Islet precursor cell (in vitro differentiated cells): Measurements from ENCODE around the gene ICE1.
"Not testable (repeated sequence)": the region's sequence is repeated elsewhere in the genome, so short reads cannot be mapped to it uniquely, and the experiment has no call there.

Source experiments
- DNase-seq: peaks from one replicate; pipeline ENCODE4 v3.0.0-alpha.2; 2018

ICE1 gene

DNA sequence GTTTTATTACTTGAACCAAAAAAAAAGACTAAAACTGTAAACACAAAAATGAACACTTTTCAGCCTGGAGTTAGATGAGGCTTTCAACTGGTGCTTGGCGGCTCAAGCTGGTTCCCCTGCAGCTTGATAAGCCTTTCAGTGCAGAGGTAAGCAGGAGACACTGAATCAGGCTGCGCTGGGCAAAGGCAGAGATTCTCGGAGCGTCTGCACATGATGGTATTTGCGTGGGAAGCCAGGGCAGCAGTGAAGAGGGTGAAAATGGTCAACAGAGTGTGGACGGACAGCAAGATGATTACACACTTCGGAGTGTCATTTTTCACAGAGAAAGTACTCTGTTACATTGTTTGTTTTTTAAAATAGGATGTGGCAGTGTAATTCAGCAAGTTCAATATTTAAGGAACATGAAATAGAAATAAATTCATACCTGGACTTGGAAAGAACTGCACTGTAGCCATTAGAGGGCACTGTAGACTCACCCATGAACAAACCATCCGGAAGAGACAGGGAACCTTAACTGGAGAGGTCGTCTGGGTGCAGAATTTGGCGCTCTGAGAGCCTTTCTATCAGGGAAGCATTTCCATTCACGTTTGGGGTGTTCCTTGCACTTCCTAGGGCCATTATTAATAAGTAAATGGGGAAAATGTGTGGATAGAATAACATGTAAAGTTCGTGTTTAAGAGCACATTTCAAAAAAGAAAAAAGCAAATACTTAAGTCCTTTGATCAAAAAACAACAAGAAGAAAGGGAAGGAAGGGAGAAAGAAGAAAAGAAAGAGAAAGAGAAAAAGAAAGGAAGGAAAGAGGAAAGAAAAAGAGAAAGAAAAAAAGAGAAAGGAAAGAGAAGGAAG, 69.8 kb downstream of the ICE1 start:
- DNase-seq: no peak

DNA sequence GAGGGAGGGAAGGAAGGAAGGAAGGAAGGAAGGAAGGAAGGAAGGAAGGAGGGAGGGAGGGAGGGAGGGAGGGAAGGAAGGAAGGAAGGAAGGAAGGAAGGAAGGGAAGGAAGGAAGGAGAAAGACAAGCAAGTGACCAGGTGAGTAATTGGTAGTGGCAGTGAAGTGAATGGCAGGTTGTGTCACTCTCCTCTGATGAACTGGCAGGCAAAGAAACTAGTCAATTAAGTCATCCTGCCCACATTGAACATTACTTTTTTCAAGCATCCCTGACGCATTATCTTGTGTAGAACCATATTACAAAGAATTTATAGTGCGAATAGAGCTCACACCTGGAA, 70.4 kb downstream of the ICE1 start:
- not testable (repeated sequence) for DNase-seq

DNA sequence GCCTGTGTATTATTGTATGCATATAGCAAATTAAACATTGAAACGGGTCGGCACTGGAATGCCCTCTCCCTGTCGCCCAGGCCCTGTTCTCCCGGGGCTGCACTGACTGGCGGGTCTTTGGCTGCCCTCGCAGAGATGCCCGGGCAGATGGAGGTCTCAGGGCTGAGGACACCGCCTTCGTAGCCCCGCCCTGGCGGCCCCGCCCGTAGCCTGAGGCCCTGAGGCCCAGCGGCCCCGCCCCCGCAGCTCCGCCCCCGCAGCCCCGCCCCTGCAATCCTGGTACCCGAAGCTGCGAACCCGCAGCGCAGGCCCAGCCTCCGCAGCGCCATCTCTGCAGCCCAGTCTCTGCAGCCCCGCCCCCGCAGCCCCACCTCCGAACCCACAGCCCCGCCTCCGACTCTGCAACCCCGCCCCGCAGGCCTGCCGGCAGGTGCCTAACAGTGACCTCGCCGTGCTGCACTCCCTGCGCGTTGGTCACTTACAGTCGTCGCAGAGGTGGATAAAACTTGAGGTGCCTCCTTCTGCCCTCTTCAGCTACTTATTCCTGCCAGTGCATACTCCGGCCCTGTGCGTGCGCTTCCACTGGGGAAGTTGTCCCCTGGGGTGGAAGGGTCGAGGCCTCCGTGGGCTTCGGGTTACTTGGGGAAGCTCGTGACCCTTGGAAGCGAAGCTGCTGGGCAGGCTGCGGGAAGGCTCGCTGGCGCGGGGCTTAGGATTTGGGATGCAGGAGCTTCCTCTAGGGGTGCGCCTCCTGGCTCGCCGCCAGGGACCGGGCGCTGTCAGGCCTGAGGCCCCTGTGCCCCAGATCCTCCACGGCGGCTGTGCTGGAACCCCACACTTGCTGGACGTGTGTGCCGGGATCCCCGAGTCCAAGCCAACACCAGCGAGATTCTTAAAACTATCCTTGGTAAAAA, 72.3 kb downstream of the ICE1 start:
- DNase-seq: peak; percentile 91

DNA sequence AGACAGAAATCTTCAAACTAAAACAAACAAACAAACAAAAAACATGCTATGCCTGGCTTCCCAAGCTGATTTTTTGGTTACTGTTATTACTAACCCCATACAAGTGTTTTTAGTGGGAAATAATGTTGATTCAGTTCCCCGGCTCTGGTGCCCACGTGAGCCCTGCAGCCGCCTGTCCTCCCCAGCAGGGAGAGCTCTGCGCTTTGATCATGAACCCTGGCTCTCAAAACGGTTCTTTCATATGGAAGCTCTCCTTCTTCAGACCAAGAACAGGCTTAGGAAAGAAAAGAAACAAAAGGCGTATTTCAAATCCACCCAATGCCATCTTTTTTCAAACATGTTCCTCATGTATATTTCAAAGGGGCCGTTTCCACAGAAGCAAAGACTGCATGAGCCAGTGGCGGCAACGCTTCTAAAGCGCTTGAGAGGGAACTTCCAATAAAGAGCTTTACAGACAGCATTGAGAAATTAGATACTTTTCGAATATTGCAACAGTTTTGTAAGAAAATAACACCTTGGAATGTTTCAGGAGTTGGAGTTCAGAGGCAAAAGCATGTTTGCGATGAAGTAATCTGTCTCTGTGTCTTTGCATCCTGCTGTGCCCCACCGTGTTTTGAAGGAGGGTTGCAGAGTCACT, 74.8 kb downstream of the ICE1 start:
- DNase-seq: peak; percentile 76

DNA sequence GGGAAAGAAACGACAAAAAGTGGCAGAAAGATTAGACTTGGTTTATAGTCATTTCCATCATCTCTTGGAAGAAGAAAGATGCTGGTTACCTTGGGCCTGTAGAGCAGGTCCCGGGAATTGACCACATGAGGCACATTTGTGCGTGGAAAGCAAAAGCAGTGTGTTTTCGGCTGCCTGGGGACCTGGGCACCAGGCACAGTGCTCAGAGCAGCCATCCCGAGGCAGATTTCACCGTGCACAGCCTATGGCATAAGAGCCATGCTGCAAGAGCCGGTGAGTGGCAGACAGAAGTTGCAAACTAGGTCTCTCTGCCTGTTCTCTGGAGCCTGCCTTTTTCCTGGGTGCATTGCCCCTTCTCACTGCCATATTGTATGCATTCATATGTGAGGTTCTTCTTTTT, 77.0 kb downstream of the ICE1 start:
- DNase-seq: no peak

DNA sequence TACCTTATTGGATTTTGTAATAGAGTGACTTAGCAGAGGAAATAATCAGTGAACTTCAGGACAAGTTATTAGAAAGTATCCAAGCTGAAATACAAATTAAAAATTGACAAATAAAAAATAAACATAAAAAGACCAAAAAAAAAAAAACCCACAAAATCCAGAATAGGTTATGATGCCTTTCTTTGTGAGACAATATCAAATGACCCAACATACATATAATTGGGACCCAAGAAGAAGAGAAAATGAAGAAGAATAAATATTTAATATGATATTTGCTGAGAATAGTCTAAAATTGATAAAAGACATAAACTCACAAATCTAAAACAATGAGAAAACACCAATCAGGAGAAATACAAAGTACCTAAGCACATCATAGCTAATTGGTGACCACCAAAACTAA, 81.8 kb downstream of the ICE1 start:
- DNase-seq: no peak

DNA sequence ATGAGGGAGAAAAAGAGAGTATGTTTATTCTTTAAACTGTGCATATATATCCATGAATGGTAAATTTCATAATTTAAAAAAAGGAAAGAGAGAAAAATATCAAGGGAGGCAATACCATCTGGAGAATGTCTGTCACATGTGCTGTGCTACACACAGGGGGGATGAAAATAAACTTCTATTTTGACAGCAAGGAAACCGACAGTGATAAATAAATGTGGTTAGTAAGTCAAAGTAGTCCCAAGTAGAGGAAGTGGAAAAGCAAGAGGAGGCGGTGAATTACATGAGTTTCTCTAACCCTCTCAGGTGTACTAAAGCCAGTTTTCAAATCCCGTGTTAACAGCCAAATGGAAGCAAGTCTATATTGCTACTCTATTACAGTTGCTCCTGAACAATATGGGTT, 83.3 kb downstream of the ICE1 start:
- no peak for DNase-seq

DNA sequence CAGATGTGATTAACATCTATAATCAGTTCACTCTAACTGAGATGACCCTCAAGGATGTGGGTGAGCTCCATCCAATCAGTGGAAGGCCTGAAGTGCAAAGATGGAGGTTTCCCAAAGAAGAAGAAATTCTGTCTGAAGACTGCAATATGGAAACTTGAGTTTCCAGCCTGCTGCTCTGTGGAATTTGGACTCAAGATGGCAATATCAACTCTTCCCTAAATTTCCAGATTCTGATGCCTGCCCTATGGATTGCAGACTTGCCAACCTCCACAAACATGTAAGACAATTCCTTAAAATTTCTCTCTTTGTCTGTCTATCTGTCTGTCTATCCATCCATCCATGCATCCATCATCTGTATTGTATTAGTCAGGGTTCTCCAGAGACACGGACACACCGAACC, 85.9 kb downstream of the ICE1 start:
- no peak for DNase-seq

DNA sequence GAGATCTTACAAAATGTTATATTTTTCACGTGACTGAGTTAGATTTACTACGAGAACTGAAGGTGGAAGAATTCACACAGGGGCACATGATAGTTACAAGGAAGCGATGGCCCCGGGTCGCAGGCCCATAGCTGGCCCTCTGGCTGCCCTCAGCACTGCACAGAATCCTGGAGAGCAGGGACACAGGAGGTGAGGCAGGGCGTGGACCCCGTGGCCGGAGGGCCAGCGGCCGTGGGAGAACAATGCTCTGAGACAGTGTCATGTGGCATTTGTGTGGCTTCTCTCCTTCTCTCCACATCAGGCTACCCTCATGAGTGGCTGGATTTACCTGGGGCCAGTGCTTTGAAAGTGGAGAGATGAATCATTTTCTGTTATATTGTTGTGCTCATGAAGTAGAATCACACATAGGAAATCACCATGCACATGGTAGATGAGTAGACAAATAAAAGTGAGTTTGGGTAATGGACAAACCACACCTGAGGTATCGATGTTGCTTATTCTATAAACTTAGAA, 89.5 kb downstream of the ICE1 start:
- peak; percentile 16 for DNase-seq

DNA sequence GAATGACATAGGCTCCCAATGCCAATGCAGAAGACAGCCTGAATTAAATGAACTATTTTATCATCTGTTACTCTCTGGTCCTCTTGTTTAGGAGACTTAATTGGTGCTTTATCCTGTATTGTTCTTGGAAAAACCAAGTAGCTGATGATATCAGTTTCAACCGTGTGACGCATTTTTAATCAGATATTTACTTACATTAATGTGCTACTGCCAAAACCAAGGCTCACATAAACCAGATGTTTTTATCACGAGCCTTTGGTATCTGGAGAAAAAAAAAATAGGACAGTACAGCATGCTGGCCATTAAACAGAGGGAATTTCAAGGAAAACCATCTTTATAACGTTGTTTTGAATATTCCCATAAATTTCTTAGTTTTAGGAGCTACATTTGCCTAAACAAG, 90.1 kb downstream of the ICE1 start:
- no peak for DNase-seq

DNA sequence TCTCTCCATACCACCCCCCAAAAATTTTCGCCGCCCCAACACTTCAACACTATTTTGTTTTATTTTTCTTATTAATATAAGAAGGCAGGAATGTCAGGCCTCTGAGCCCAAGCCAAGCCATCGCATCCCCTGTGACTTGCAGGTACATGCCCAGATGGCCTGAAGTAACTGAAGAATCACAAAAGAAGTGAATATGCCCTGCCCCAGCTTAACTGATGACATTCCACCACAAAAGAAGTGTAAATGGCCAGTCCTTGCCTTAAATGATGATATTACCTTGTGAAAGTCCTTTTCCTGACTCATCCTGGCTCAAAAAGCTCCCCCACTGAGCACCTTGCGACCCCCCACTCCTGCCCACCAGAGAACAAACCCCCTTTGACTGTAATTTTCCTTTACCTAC, 98.1 kb downstream of the ICE1 start:
- not testable (repeated sequence) for DNase-seq

DNA sequence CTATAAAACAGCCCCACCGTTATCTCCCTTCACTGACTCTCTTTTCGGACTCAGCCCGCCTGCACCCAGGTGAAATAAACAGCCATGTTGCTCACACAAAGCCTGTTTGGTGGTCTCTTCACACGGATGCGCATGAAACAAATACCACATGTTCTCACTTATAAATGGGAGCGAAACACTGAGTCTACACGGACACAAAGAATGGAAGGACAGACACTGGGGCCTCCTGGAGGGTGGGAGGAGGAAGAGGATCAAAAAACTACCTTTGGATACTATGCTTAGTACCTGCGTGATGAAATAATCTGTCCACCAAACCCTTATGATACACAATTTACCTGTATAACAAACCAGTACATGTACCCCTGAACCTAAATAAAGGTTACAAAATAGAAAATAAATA, 98.6 kb downstream of the ICE1 start:
- DNase-seq: no peak

DNA sequence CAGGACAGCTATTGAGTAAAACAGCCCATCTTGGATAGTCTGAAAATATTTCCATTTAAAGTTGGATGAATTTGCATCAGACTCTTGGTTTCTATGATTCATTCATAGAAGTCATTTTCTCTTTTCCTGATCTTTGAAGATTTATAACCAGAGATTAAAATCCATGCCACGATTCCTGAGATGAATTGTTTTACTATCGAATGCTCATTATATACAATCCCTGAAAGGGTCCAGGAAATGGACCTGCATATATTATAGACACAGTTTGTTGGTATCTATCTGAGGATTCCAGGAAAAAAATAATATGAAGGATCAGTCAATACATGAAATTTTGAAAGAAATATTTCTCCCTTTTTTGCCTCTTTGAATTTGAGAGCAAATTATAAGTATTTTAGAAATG, 99.0 kb downstream of the ICE1 start:
- DNase-seq: no peak

DNA sequence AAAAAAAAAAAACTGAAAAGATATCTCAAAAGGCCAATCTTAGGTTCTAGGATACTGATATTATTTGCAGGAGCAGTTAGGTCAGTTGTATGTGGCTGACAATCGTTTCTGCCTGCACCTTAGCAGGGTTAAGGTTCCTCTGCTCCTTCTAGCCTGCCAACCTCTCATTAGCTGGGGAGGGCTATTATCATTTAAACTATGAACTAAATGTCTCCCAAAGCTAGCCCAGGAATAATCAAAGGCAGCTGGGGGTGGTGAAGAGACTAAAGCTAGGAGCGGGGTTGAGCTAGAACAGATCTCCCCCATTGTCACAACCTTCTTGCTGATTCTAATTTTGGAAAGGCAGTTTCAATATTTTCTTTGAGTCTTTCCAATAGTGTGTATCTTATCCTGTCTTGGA, 99.9 kb downstream of the ICE1 start:
- DNase-seq: no peak

DNA sequence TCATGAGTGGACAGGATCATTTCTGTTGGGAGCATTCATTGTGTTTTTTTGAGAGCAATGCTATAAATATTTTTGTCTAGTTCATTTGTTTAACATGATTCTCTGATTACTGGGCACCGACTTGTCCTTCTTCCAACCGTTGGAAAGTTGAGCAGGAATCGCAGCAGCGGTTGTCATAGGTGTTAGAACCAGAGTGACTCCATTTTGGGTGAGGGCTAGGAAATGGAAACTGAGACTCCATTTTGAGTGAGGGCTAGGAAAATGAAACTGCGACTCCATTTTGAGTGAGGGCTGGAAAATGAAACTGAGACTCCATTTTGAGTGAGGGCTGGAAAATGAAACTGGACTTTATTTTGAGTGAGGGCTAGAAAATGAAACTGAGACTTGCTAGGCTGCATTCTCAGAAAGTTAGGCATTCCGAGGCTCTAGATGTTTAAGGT, 100.6 kb downstream of the ICE1 start:
- no peak for DNase-seq

DNA sequence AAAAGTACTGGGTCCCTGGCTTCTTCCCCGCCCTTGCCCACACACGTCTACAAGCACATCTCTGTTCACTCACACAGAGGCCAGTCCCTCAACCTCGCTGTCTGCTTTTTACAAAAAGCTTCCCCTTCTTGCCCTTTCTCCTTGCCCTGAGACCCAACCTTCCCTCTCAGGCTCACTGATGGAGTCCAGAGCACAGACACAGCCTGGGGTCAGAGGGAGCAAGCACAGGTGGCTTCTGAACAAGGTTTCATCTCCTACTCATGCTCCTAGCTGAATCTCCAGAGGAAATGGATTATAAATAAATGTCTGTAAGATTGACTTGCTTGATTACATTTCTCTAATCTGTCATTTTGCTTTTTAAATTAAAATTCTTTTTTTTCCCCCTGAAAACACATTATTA, 101.8 kb downstream of the ICE1 start:
- DNase-seq: no peak

DNA sequence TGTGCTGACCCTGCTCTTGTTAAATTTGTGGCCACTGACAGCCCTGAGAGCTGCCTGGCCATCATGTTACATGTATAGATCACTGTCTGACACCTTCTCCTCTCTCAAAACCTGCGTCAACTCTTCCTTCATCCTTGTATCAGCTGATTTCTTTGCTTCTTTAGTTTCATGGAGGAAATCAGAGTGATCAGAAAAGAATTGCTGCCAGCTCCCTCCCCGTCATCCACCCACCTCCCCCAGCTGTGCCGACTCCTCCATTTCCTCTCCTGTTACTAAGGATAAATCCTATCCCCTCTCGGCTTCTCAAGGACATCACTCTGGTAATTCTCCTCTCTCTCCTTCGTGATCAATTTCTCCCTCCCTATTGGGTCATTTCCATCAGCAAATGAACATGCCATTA, 108.9 kb downstream of the ICE1 start:
- DNase-seq: no peak

DNA sequence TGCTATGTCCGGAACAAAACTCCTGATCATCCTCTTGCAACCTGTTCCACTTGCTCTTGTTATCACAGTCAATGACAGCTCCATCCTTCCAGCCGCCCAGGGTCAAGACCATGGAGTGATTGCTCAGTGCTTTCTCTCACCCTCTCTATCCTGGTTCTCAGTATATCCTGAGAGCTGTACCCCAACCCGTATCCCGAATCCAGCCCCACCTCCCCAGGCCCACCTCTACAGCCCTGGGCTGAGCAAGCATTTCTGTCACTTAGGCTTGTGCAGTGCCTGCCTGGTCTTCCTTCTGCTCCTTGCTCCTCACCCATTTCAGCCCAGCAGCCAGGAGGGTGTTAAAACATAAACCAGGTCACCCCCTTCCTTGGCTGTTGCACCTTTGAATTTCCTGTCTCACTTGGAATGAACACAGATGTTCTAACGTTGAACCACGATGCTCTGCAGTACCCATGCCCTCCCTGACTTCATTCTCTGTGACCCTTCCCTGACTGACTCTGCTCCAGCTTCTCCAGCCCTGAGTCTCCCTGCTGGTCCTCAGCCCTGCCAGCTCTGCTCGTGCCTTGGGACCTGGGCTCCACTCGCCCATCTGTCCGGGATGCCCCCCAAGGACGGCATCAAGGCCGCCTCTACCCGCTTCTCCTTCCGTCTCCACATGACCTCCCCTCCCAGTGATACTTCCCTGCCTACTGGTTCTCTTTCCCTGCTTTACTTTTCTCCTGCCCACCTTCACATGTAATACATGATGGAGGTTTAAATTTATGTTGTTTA, 110.0 kb downstream of the ICE1 start:
- DNase-seq: no peak

DNA sequence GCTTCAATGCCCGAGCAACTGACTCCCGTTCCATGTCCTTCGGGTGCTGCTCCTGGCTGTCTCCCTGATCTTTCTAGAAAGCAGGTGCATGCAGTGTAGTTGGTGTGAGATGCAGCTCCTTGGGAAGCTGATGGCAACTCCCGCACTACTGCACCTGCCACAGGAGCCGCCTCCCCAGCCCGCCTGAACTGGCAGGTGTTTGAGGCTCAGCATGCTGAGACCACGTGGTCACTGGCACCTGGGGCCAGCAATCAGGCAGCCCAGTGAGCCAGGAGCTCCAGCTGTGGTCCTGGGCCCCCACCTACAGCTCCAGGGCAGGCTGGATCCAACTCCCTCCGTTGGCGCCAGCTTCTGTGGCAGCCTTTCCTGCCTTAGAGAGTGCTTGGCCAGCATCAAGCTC, 111.5 kb downstream of the ICE1 start:
- DNase-seq: no peak

DNA sequence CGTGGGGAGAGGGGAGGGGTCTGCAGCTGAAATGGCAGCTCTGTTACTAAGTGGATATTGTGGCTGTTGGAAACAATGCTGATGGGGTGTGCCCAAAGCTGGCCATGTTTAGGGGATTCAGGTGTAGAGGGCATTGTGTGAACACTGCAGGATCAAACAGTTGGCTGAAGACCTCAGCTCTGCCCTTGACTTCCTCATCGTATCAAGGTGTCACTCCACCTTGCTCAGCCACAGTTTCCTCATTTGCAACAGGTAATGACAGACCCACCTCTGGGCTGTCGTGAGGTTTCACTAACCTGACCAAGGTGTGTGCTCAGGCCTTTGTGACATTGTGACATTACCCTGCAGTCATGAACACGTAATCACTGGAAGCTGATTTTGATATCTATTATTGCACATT, 111.9 kb downstream of the ICE1 start:
- no peak for DNase-seq

DNA sequence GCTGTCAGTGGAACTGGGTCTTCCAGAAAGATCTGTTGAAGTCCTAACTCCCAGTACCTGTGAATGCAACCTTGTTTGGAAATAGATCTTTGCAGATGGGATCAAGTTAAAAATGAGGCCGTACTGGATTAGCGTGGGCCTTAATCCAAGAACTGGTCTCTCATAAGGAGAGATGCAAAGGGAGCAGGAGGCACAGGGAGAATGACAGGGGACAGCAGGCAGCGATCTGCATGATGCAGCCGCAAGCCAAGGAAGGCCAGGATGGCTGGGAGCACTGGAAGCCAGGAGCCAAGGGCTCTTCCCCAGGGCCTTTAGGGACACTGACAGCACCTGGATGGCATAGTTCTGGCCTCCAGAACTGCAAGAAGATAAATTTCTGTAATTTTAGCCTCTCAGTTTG, 114.4 kb downstream of the ICE1 start:
- no peak for DNase-seq

DNA sequence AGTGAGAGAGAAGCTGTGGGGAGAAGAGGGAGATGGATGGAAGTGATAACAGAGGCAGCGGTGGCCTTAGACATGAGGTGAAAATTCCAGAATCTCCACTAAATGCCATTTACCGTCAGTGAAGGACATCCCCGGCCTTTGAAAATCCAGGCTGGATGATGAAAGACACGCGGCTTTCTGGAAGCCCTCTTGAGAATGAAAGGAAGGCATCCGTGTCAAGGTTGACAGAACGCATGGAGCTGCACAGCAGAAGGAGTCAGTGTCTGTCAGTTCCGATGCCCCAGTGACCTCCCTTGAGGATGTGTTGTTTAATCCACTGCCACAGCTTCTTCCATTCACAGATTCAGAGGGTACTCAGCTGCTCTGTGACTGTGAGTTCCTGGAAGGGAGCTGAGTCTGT, 114.9 kb downstream of the ICE1 start:
- DNase-seq: no peak

DNA sequence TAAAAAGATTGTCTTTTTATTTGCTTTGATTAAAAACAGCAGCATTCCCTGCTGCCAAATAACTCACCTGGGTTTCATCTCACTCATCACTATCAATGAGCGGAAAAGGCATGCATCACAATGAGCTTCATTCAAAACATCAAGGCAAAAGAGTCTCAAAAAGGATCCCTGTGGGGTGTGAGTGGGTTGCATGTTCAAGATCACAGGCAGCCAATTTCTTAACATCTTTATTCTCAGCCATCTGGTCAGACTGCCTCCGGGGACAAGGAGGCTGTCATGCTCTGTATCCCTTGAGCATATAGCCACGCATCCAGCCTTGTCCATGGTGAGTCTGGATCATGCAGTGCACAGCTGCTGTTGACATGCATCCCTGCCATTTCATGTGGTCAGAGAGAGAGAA, 117.1 kb downstream of the ICE1 start:
- no peak for DNase-seq
